D721Med (cell line): ENCODE results near the gene WEE1.
A peak's percentile ranks its signal among the peaks of the same experiment; 100 is the strongest.

ENCODE experiments used
- DNase-seq: peaks from one replicate; pipeline ENCODE4 v3.0.0; 2011; ENCODE audit warnings: low spot score; ENCODE audit not compliant: insufficient read length
- FAIRE-seq: peaks from 2 replicates; lab custom pipeline; 2011; peaks lifted over from hg19 to GRCh38; lab: Jason Lieb, UNC
- TF ChIP-seq, protein P1 (sequence below): IDR thresholded peaks from 2 replicates; pipeline ENCODE4 v1.5.1; 2012; ENCODE audit warnings: mild to moderate bottlenecking, control low read depth; ENCODE audit not compliant: insufficient read depth; ENCODE audit errors: missing control alignments

WEE1 gene

DNA sequence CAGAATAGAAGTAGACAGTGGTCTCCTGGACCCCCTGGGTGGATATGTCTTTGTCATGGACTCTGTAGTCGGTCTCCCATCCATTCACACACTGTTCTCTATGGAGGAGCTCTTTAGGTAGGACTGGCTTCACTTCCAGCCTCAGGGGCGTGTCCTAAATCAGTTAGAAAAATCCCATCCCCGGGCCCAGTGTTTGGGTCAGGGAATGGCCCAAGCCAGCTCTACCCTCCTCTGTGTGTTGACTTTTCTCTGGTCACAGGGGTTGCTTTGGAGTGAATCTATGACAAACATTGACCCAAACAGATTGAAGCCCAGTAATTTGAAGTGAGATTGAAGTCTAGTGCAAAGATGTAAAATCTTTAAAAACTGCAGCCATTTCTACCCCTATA is 34.0 kb downstream of the WEE1 start:
- no peak for FAIRE-seq
- DNase-seq = no peak
- TF ChIP-seq, protein P1, sequence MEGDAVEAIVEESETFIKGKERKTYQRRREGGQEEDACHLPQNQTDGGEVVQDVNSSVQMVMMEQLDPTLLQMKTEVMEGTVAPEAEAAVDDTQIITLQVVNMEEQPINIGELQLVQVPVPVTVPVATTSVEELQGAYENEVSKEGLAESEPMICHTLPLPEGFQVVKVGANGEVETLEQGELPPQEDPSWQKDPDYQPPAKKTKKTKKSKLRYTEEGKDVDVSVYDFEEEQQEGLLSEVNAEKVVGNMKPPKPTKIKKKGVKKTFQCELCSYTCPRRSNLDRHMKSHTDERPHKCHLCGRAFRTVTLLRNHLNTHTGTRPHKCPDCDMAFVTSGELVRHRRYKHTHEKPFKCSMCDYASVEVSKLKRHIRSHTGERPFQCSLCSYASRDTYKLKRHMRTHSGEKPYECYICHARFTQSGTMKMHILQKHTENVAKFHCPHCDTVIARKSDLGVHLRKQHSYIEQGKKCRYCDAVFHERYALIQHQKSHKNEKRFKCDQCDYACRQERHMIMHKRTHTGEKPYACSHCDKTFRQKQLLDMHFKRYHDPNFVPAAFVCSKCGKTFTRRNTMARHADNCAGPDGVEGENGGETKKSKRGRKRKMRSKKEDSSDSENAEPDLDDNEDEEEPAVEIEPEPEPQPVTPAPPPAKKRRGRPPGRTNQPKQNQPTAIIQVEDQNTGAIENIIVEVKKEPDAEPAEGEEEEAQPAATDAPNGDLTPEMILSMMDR = no peak

DNA sequence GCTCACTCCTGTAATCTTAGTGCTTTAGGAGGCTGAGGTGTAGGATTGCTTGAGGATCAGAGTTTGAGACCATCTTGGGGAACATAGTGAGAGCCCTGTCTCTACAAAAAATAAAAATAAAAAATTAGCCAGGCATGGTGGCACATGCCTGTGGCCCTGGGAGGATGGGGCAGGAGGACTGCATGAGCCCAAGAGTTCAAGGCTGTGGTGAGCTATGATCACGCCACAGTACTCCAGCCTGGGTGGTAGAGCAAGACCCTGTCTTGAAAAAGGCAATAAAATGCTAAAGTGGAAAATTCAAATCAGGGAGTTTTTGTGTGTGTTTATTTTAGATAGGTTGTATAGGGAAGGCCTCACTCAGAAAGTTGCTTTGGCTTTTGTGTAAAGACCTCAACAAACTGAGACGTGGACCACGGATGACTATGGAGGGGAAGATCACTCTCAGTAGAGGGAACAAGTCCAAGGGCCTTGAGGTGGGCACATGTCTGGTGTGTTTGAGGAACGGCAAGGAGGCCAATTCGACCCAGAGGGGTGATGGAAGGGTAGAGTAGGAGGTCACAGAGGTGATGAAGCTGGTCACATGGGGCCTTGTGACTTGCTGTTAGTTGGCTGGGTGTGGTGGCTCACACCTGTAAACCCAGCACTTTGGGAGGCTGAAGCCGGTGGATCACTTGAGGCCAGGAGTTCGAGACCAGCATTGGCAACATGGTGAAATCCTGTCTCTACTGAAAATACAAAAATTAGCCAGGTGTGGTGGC is 35.7 kb downstream of the WEE1 start:
- no peak for DNase-seq
- TF ChIP-seq, protein P1 = no peak
- no peak for FAIRE-seq

DNA sequence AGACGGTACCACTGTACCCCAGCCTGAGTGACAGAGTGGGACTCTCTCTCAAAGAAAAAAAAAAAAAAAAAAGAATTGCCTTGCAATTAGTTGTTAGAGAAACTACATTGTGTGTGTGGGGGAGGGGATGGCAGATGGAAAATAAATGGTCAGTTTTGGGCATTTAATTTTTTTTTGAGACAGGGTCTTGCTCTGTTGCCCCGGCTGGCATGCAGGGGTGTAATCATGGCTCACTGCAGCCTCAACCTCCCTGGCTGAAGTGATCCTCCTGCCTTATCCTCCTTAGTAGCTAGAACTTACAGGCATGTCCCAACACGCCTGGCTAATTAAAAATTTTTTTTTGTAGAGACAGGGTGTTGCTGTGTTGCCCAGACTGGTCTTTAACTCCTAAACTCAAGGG is 36.4 kb downstream of the WEE1 start:
- DNase-seq = no peak
- TF ChIP-seq, protein P1 = no peak
- FAIRE-seq = no peak

DNA sequence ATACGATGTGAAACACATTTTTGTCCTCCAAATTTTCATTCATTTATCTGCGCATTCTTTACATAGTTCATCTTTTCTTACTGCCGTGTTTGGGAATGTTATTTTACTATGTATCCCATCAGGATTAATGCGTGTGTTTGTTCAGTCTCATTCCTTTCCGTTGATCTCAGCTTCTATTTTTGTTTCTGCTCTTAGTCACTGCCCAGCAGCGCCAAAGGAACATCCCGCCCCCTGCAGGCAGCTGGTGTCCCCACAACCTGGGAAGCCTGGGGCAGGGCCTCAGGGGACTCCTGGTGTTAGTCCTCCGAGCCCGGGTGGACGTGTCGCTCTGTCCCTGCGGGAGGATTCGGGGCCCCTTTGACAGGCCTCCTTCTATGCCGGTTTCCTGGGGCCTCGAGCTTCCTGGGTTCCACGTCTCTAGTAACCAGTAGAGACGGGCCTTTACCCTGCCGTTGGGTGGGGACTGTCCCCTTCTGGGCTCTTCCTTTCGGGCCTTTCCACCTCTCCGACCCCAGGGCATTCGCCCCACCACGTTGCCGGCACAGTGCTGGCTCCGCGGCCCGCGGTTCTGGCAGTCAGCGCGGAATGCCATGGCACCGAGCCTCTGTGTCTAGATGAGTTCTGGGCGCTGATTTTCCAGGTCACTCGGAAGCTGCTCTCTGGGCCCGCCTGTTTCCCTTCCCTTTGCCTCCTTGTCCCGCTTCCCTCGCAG is 39.8 kb downstream of the WEE1 start:
- FAIRE-seq = no peak
- DNase-seq = peak; percentile 83
- TF ChIP-seq, protein P1 = peak; percentile 83

DNA sequence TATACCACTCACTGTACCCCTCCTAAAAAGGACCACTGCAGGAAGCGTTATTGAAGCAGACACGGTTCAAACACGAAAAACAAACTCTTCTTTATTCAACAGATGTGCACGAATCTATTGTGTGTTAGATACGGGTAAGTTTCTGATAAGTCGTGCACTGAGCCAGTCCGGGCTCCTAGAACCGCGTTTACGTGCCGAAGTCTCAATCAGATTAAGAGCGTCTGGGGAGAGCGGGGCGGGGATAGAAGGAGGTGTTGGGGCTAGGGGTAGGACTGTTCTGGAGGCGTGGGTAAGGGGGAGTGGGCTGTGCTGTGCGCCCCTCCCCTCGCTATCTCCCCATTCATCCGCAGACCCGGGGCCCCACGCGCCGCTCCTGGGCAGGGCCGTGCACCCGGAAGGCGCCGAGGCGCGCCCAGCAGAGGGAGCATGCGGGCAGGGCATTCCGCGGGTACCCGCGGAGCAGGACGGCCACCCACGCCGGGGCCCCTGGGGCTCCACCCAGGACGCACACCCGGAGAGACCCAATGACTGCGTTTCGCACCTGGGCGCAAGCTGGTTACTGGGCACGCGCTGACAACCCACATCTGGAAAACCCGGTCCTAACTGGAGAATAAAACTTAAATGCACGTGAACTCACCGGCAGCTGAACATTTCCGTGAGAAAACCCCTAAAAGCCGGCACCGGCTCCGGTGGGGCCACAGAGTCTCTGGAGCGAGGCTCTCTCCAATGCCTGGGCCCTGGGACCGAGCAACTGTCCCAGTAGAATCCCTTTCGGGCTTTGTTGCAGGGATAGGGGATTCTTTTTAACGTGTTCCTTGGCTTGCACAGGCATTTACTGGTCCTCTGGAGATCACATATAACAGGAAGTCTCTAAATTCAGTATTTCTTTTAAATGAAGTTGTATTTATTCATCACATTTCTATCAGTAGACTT is 40.6 kb downstream of the WEE1 start:
- TF ChIP-seq, protein P1 = peak; percentile 14
- DNase-seq = peak; percentile 26
- FAIRE-seq = no peak

DNA sequence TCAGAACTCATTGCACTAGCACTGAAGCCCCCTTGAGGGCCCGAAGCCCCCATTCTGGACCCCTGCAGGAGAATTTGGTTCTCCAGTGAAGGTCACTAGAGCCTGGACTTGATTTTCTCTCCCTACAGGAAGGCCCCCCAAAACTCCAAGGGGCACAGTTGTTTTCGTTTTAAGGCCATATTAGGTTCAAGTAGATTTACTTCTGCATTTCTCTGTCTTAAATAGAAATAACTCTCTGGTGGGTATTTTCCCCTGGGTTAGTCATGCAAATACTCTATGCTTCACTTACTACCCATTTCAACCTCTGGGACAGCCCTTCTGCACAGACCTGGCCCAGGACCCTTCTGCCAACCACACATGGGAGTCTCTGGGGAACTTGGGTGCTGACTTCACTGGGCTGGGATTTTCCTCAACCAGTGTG is 41.6 kb downstream of the WEE1 start:
- DNase-seq (no peak), FAIRE-seq (no peak)
- TF ChIP-seq, protein P1 = no peak
